Measurements from ENCODE around the gene USP28.

GRCh38 chr11:113888848-113889247 is 13.5 kb upstream of the USP28 start:
- TF ChIP-seq POLR2A (IDR thresholded peaks at IDR 0.05) (no peak), CTCF (IDR thresholded peaks at IDR 0.05) (no peak)
